T-helper 2 cell treated with Interferon-gamma antibody and Interleukin-4, amounts not matched to agents 100 ng/mL and 5 ng/mL, for 36 hours (primary cell): ENCODE results near the gene U2AF1L4. TPM values are rescaled to one million over a fixed set of nuclear protein-coding genes. Genes with fewer than 3 reads are reported as not detected.

Source experiments
- intact Hi-C: fragments of 100-400 bp; cut with micrococcal nuclease; formaldehyde crosslinking; loops from one replicate; pipeline ENCODE4 v1.15.1; 2023
- total RNA-seq: library from RNA; stranded (reverse); gene quantifications from 2 replicates; pipeline ENCODE4 v1.2.3, GENCODE V29; 2022

U2AF1L4 gene
- total RNA-seq, 1 donor from 2014 or later: 24.5 TPM

- intact Hi-C loops: loop anchor here (2.0 to 10.0 kb wide), 3 partner anchors 29 to 399 kb away; partner anchors contain the start of genes OVOL3, POLR2I, PSENEN and TBCB
Observed at GRCh38 chr19:35715981-35716800, 29.0 kb downstream of the U2AF1L4 start.

GRCh38 chr19:35715355-35715809, 29.8 kb downstream of the U2AF1L4 start:
- intact Hi-C loops: loop anchor here (5.0 to 10.0 kb wide), 2 partner anchors 168 to 399 kb away; partner anchors contain the start of genes OVOL3, POLR2I, TBCB and TMEM147

- intact Hi-C loops: loop anchor here (5.0 to 10.0 kb wide), 3 partner anchors 167 to 400 kb away; partner anchors contain the start of genes HCST, NFKBID, OVOL3 and POLR2I
Observed at GRCh38 chr19:35714601-35715354, 30.4 kb downstream of the U2AF1L4 start.

GRCh38 chr19:35713904-35714495, 31.2 kb downstream of the U2AF1L4 start:
- intact Hi-C loops: loop anchor here (1.0 to 10.0 kb wide), 5 partner anchors 12 to 401 kb away; partner anchors contain the start of genes HCST, NFKBID, OVOL3 and POLR2I

GRCh38 chr19:35713506-35713850, 31.7 kb downstream of the U2AF1L4 start:
- intact Hi-C loops: loop anchor here (1.0 to 10.0 kb wide), 5 partner anchors 11 to 401 kb away; partner anchors contain the start of genes HCST, NFKBID, OVOL3 and POLR2I

- intact Hi-C loops: loop anchor here (1.0 to 10.0 kb wide), 5 partner anchors 11 to 402 kb away; partner anchors contain the start of genes HCST, NFKBID, OVOL3 and POLR2I
Observed at GRCh38 chr19:35712567-35713505, 32.4 kb downstream of the U2AF1L4 start.

GRCh38 chr19:35710784-35711723, 34.2 kb downstream of the U2AF1L4 start:
- intact Hi-C loops: loop anchor here (5.0 to 10.0 kb wide), 2 partner anchors 191 to 404 kb away; partner anchors contain the start of genes HCST, NFKBID, OVOL3 and POLR2I

- intact Hi-C loops: no loop called here
Observed at GRCh38 chr19:35708391-35708790, 36.8 kb downstream of the U2AF1L4 start.

- intact Hi-C loops: loop anchor here (5.0 kb wide), 1 partner anchor 348 kb away; the partner anchor contains the start of genes THAP8 and WDR62
Observed at GRCh38 chr19:35704218-35704617, 41.0 kb downstream of the U2AF1L4 start, which contains the start of gene ZBTB32. ZBTB32 (plus strand) TSS chr19:35704558; CDS start chr19:35714627, 10,069 bp downstream.

- intact Hi-C loops: loop anchor here (5.0 kb wide), 1 partner anchor 349 kb away; the partner anchor contains the start of genes THAP8 and WDR62
Observed at GRCh38 chr19:35703343-35703742, 41.9 kb downstream of the U2AF1L4 start.

GRCh38 chr19:35702223-35703012, 42.8 kb downstream of the U2AF1L4 start:
- intact Hi-C loops: loop anchor here (1.0 to 5.0 kb wide), 3 partner anchors 11 to 350 kb away; partner anchors contain the start of genes THAP8 and WDR62

- intact Hi-C loops: loop anchor here (10.0 kb wide), 1 partner anchor 168 kb away; the partner anchor contains the start of gene APLP1
Observed at GRCh38 chr19:35696835-35697234, 48.4 kb downstream of the U2AF1L4 start.

GRCh38 chr19:35695895-35696422, 49.3 kb downstream of the U2AF1L4 start:
- intact Hi-C loops: loop anchor here (10.0 kb wide), 1 partner anchor 169 kb away; the partner anchor contains the start of gene APLP1

- intact Hi-C loops: loop anchor here (1.0 to 10.0 kb wide), 6 partner anchors 23 to 237 kb away; partner anchors contain the start of genes APLP1 and TMEM147
Observed at GRCh38 chr19:35693835-35694599, 51.2 kb downstream of the U2AF1L4 start.

GRCh38 chr19:35693422-35693821, 51.8 kb downstream of the U2AF1L4 start:
- intact Hi-C loops: loop anchor here (1.0 to 10.0 kb wide), 6 partner anchors 24 to 238 kb away; partner anchors contain the start of genes APLP1 and TMEM147
